GM18868 (cell line): ENCODE results near the gene CTTNBP2.
A peak's percentile ranks its signal among the peaks of the same experiment; 100 is the strongest.

Experiments
- ATAC-seq: cut with Tn5 transposase; IDR thresholded peaks from one replicate; pipeline ENCODE4 v1.9.1; 2021; ENCODE audit warnings: mild to moderate bottlenecking, moderate library complexity; ENCODE audit not compliant: unreplicated experiment

CTTNBP2 gene

GRCh38 chr7:117790731-117791130, 82.5 kb downstream of the CTTNBP2 start:
- no peak for ATAC-seq

- no peak for ATAC-seq
Measured at GRCh38 chr7:117790251-117790650, 83.0 kb downstream of the CTTNBP2 start.

GRCh38 chr7:117785431-117785830, 87.8 kb downstream of the CTTNBP2 start:
- ATAC-seq, result no peak

- no peak for ATAC-seq
Measured at GRCh38 chr7:117784315-117784714, 88.9 kb downstream of the CTTNBP2 start.

GRCh38 chr7:117782761-117783160, 90.5 kb downstream of the CTTNBP2 start:
- ATAC-seq, result no peak

- no peak for ATAC-seq
Measured at GRCh38 chr7:117781707-117782106, 91.5 kb downstream of the CTTNBP2 start.

- ATAC-seq, result peak; percentile 85
Measured at GRCh38 chr7:117780832-117781231, 92.4 kb downstream of the CTTNBP2 start.

- no peak for ATAC-seq
Measured at GRCh38 chr7:117777335-117778142, 95.7 kb downstream of the CTTNBP2 start.

GRCh38 chr7:117776224-117776623, 97.0 kb downstream of the CTTNBP2 start:
- ATAC-seq, result peak; percentile 50

- peak; percentile 21 for ATAC-seq
Measured at GRCh38 chr7:117775801-117776200, 97.4 kb downstream of the CTTNBP2 start.

- ATAC-seq, result no peak
Measured at GRCh38 chr7:117774943-117775342, 98.3 kb downstream of the CTTNBP2 start.

GRCh38 chr7:117772421-117772820, 100.8 kb downstream of the CTTNBP2 start:
- ATAC-seq, result no peak

GRCh38 chr7:117771756-117772155, 101.5 kb downstream of the CTTNBP2 start:
- no peak for ATAC-seq

GRCh38 chr7:117769085-117769484, 104.2 kb downstream of the CTTNBP2 start:
- ATAC-seq, result no peak

GRCh38 chr7:117767951-117768350, 105.3 kb downstream of the CTTNBP2 start:
- ATAC-seq, result no peak

GRCh38 chr7:117766913-117767312, 106.3 kb downstream of the CTTNBP2 start:
- no peak for ATAC-seq

GRCh38 chr7:117764031-117764430, 109.2 kb downstream of the CTTNBP2 start:
- no peak for ATAC-seq

GRCh38 chr7:117762055-117762454, 111.2 kb downstream of the CTTNBP2 start:
- no peak for ATAC-seq

- ATAC-seq, result no peak
Measured at GRCh38 chr7:117759950-117760640, 113.1 kb downstream of the CTTNBP2 start.

- ATAC-seq, result no peak
Measured at GRCh38 chr7:117757440-117757839, 115.8 kb downstream of the CTTNBP2 start.

GRCh38 chr7:117756586-117757085, 116.6 kb downstream of the CTTNBP2 start:
- ATAC-seq, result no peak

- ATAC-seq, result no peak
Measured at GRCh38 chr7:117755136-117755535, 118.1 kb downstream of the CTTNBP2 start.
